HUES6 (cell line): ENCODE measurements around the gene FALEC.
A peak's percentile ranks its signal among the peaks of the same experiment; 100 is the strongest.
"Not testable (repeated sequence)": the region's sequence is repeated elsewhere in the genome, so short reads cannot be mapped to it uniquely, and the experiment has no call there.

Source experiments
- H3K27ac ChIP-seq: 2 replicates; pipeline ENCODE4 v1.7.0; 2013; ENCODE audit warnings: low read depth, mild to moderate bottlenecking, low read length, inconsistent platforms
- H3K27me3 ChIP-seq: 2 replicates; pipeline ENCODE4 v1.6.1; 2013; ENCODE audit warnings: low read length; ENCODE audit not compliant: control insufficient read depth, insufficient read depth
- H3K36me3 ChIP-seq: 2 replicates; pipeline ENCODE4 v1.6.1; 2013; ENCODE audit warnings: low read length; ENCODE audit not compliant: control insufficient read depth, insufficient read depth
- H3K4me1 ChIP-seq: 2 replicates; pipeline ENCODE4 v1.6.1; 2013; ENCODE audit warnings: low read length; ENCODE audit not compliant: control insufficient read depth, insufficient read depth
- H3K4me3 ChIP-seq: 2 replicates; pipeline ENCODE4 v1.5.1; 2013; ENCODE audit warnings: low read depth, low read length
- H3K9ac ChIP-seq: one replicate; pipeline ENCODE4 v1.6.1; 2013; ENCODE audit warnings: mild to moderate bottlenecking, low read length
- H3K9me3 ChIP-seq: 2 replicates; pipeline ENCODE4 v1.6.1; 2013; ENCODE audit warnings: low read depth, low read length; ENCODE audit not compliant: control insufficient read depth, insufficient read depth

Gene FALEC

GRCh38 chr1:150577557-150578271, 62.2 kb downstream of the FALEC start:
- peaks cover 61% of the 10 kb centered on the region for H3K36me3 ChIP-seq
- no peaks in the 10 kb centered on the region for H3K9me3 ChIP-seq
- peak overlapping the region; percentile 100 for H3K27ac ChIP-seq
- peaks cover 37% of the 10 kb centered on the region for H3K4me1 ChIP-seq
- peak overlapping the region; percentile 99 for H3K9ac ChIP-seq
- H3K4me3 ChIP-seq = peak overlapping the region; percentile 89
- H3K27me3 ChIP-seq = no peaks in the 10 kb centered on the region

- Histone ChIP-seq H3K27ac (peak overlapping the region; percentile 100), H3K9me3 (no peaks in the 10 kb centered on the region)
These were observed 62.9 kb downstream of the FALEC start for GRCh38 chr1:150578272-150579109.

GRCh38 chr1:150579110-150579944, 63.8 kb downstream of the FALEC start, which contains the start of gene MCL1:
MCL1 (minus strand) TSS chr1:150579610; CDS start chr1:150579530, 80 bp downstream.
- H3K36me3 ChIP-seq = peaks cover 46% of the 10 kb centered on the region
- peaks cover 27% of the 10 kb centered on the region for H3K4me1 ChIP-seq

More at GRCh38 chr1:150578272-150579109, 62.9 kb downstream of the FALEC start:
- Histone ChIP-seq H3K9ac (peak overlapping the region; percentile 99), H3K4me3 (peak overlapping the region; percentile 89), H3K4me1 (peaks cover 30% of the 10 kb centered on the region), H3K36me3 (peaks cover 54% of the 10 kb centered on the region), H3K27me3 (no peaks in the 10 kb centered on the region)

GRCh38 chr1:150579945-150580642, 64.5 kb downstream of the FALEC start:
- Histone ChIP-seq H3K4me1 (peaks cover 19% of the 10 kb centered on the region), H3K9me3 (no peaks in the 10 kb centered on the region), H3K4me3 (peak overlapping the region; percentile 72), H3K36me3 (peaks cover 39% of the 10 kb centered on the region), H3K27ac (peak overlapping the region; percentile 92), H3K27me3 (no peaks in the 10 kb centered on the region), H3K9ac (peak overlapping the region; percentile 91)

More at GRCh38 chr1:150579110-150579944, 63.8 kb downstream of the FALEC start, which contains the start of gene MCL1:
- Histone ChIP-seq H3K9me3 (no peaks in the 10 kb centered on the region), H3K9ac (peak within 1 kb of the TSS; percentile 99), H3K4me3 (peak within 1 kb of the TSS; percentile 89), H3K27ac (peak within 1 kb of the TSS; percentile 100), H3K27me3 (no peaks in the 10 kb centered on the region)

GRCh38 chr1:150580966-150581365, 65.4 kb downstream of the FALEC start:
- not testable (repeated sequence) for H3K27me3 ChIP-seq, H3K9ac ChIP-seq, H3K9me3 ChIP-seq, H3K4me3 ChIP-seq, H3K27ac ChIP-seq
- peaks cover 30% of the 10 kb centered on the region for H3K36me3 ChIP-seq
- peaks cover 11% of the 10 kb centered on the region for H3K4me1 ChIP-seq

- not testable (repeated sequence) for H3K27ac ChIP-seq, H3K9ac ChIP-seq, H3K9me3 ChIP-seq, H3K4me1 ChIP-seq, H3K27me3 ChIP-seq, H3K4me3 ChIP-seq
- peaks cover 25% of the 10 kb centered on the region for H3K36me3 ChIP-seq
These were observed 65.9 kb downstream of the FALEC start for GRCh38 chr1:150581437-150581836.

GRCh38 chr1:150581962-150582361, 66.4 kb downstream of the FALEC start:
- not testable (repeated sequence) for H3K4me1 ChIP-seq, H3K9me3 ChIP-seq, H3K9ac ChIP-seq, H3K27me3 ChIP-seq, H3K27ac ChIP-seq, H3K4me3 ChIP-seq
- H3K36me3 ChIP-seq = peaks cover 20% of the 10 kb centered on the region

- Histone ChIP-seq H3K4me3 (no peak overlapping the region), H3K27me3 (no peaks in the 10 kb centered on the region), H3K9me3 (no peaks in the 10 kb centered on the region), H3K4me1 (peaks cover 6% of the 10 kb centered on the region; the same call in 1 of the 2 replicates), H3K27ac (no peak overlapping the region), H3K9ac (no peak overlapping the region), H3K36me3 (peaks cover 16% of the 10 kb centered on the region)
These were observed 66.8 kb downstream of the FALEC start for GRCh38 chr1:150582371-150582770.
